C4-2B (cell line): Measurements from ENCODE around the gene GBGT1.
"Not testable (repeated sequence)": the region's sequence is repeated elsewhere in the genome, so short reads cannot be mapped to it uniquely, and the experiment has no call there.

Experiments used
- H3K27ac ChIP-seq: fragments of 450-650 bp; 2 replicates; pipeline ENCODE4 v1.5.1; 2017
- ZFX ChIP-seq: fragments of 450-650 bp; IDR thresholded peaks from 2 replicates; pipeline ENCODE4 v1.6.1; 2017
- TF ChIP-seq, protein P1 (sequence below): fragments of 450-650 bp; conservative IDR thresholded peaks from 2 replicates; pipeline ENCODE4 v1.5.1; 2017; ENCODE audit warnings: mild to moderate bottlenecking

GBGT1 gene

GRCh38 chr9:133205996-133206931 is 42.5 kb upstream of the GBGT1 start:
- no peak for TF ChIP-seq ZFX
- TF ChIP-seq, protein P1, sequence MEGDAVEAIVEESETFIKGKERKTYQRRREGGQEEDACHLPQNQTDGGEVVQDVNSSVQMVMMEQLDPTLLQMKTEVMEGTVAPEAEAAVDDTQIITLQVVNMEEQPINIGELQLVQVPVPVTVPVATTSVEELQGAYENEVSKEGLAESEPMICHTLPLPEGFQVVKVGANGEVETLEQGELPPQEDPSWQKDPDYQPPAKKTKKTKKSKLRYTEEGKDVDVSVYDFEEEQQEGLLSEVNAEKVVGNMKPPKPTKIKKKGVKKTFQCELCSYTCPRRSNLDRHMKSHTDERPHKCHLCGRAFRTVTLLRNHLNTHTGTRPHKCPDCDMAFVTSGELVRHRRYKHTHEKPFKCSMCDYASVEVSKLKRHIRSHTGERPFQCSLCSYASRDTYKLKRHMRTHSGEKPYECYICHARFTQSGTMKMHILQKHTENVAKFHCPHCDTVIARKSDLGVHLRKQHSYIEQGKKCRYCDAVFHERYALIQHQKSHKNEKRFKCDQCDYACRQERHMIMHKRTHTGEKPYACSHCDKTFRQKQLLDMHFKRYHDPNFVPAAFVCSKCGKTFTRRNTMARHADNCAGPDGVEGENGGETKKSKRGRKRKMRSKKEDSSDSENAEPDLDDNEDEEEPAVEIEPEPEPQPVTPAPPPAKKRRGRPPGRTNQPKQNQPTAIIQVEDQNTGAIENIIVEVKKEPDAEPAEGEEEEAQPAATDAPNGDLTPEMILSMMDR, result no peak
- no peak overlapping the region for H3K27ac ChIP-seq

GRCh38 chr9:133205481-133205887 is 41.8 kb upstream of the GBGT1 start:
- H3K27ac ChIP-seq, result not testable (repeated sequence)

GRCh38 chr9:133204993-133205336 is 41.3 kb upstream of the GBGT1 start:
- H3K27ac ChIP-seq, result no peak overlapping the region
- TF ChIP-seq, protein P1, result no peak
- no peak for TF ChIP-seq ZFX

DNA sequence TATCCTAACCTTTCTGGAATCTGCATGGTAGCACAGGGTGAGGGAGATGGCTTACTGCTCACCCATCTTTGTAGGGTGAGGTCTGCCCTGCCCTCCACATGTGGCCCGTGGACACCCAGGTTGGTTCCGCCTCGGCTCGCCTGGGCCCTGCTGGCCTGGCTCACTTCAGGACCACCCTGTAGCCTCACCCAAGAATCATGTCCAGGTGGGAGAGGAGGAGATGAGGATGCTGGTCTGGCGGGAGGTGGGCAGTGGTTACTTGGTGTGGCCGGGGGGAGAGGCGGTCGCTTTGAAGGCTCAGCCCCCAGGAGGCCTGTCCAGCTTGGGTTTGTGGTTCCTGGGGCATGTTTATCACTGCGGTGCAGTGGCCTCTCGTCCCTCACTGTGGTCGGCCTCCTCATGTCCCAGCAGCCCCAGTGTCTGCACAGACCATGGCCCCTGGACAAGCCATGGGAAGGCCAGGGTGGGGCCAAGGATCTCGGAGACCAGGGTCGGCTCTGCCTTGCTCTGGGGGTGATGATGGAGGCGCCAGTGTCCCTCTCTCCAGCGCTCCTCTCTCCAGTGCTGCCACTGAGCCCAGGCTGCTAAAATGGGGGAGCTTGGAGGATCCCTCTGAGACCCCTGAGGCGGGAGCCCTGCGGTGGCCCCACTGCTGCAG is 40.8 kb upstream of the GBGT1 start:
- TF ChIP-seq, protein P1, result no peak
- TF ChIP-seq ZFX, result no peak
- H3K27ac ChIP-seq, result no peak overlapping the region

GRCh38 chr9:133203506-133204075 is 39.9 kb upstream of the GBGT1 start:
- TF ChIP-seq, protein P1, result no peak
- no peak for TF ChIP-seq ZFX
- H3K27ac ChIP-seq, result no peak overlapping the region

DNA sequence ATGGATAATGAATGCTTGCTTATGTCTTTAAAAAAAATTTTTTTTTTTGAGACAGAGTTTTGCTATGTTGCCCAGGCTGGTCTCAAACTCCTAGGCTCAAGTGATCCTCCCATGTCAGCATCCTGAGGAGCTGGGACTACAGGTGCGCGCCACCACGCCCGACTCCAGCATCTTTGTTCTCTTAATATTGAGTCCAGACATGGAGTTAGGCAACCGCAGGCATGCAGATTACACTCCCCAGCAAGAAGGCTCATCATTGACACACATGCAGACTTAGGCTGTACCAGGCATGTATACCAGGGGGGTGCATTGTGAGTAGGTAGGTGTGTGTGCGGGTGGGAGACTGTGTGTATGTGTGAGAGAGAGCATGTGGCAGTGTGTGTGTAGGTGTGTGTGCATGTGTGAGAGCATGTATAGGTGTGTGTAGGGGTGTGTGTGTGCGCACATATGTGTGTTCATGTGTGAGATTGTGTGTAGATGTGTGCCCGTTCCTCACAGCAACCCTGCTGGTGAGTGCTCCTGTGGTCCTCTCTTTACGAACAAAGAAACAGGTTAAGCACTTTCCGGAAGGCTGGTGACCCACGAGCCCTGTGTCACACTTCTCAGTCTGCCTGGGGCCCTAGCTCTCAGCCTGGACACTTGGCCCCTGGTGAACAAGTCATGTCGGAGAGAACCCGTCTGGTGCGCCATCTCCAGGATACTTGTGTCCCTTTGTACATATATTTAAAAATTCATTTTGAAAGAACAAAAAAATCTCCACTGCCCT is 39.2 kb upstream of the GBGT1 start:
- TF ChIP-seq ZFX, result no peak
- TF ChIP-seq, protein P1, result no peak
- no peak overlapping the region for H3K27ac ChIP-seq

DNA sequence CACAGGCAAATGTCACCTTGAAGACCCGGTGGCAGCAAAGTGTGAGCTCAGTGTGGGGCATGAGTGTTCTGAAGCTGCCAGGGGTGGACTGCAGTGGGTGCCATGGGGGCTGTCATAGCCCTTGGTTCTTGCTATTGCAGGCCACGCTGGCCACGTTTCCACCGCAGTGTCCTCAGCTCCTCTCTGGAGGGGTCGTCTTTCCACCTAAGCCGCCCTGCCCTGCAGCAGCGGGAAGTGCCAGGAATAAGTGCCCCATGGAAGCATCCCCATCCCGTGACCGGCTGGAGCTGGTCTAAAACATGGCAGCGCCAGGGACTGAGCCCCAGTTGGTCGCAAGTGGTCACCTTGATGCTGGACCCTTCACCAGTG is 38.4 kb upstream of the GBGT1 start:
- TF ChIP-seq ZFX, result no peak
- TF ChIP-seq, protein P1, result no peak
- H3K27ac ChIP-seq, result no peak overlapping the region
